HG03060 (cell line): ENCODE measurements around the gene ICE2.

Experiments
- ATAC-seq: cut with Tn5 transposase; IDR thresholded peaks from one replicate; pipeline ENCODE4 v1.9.1; 2021; ENCODE audit warnings: low read depth, moderate number of reproducible peaks; ENCODE audit not compliant: unreplicated experiment

Gene ICE2

GRCh38 chr15:60458721-60459120 lies 20.2 kb downstream of the ICE2 start:
- ATAC-seq = no peak

- ATAC-seq = no peak
Observed at GRCh38 chr15:60457985-60458384, 21.0 kb downstream of the ICE2 start.

- ATAC-seq = no peak
Observed at GRCh38 chr15:60454824-60455223, 24.1 kb downstream of the ICE2 start.

GRCh38 chr15:60448668-60449360 lies 30.1 kb downstream of the ICE2 start:
- ATAC-seq = no peak

GRCh38 chr15:60444289-60444912 lies 34.5 kb downstream of the ICE2 start:
- no peak for ATAC-seq

GRCh38 chr15:60442763-60443162 lies 36.2 kb downstream of the ICE2 start:
- ATAC-seq = no peak

- ATAC-seq = no peak
Observed at GRCh38 chr15:60442031-60442650, 36.8 kb downstream of the ICE2 start.

GRCh38 chr15:60441331-60441730 lies 37.6 kb downstream of the ICE2 start:
- no peak for ATAC-seq

- ATAC-seq = no peak
Observed at GRCh38 chr15:60438646-60439045, 40.3 kb downstream of the ICE2 start.

GRCh38 chr15:60428935-60429334 lies 50.0 kb downstream of the ICE2 start:
- no peak for ATAC-seq

- ATAC-seq = no peak
Observed at GRCh38 chr15:60426870-60427508, 52.0 kb downstream of the ICE2 start.

GRCh38 chr15:60425461-60425860 lies 53.5 kb downstream of the ICE2 start:
- ATAC-seq = no peak

- no peak for ATAC-seq
Observed at GRCh38 chr15:60424006-60424405, 54.9 kb downstream of the ICE2 start.

- ATAC-seq = no peak
Observed at GRCh38 chr15:60423537-60423936, 55.4 kb downstream of the ICE2 start.

GRCh38 chr15:60421544-60421943 lies 57.4 kb downstream of the ICE2 start:
- no peak for ATAC-seq

- ATAC-seq = no peak
Observed at GRCh38 chr15:60420203-60420716, 58.7 kb downstream of the ICE2 start.

GRCh38 chr15:60419753-60420152 lies 59.2 kb downstream of the ICE2 start:
- ATAC-seq = no peak

- no peak for ATAC-seq
Observed at GRCh38 chr15:60418096-60418495, 60.8 kb downstream of the ICE2 start.

- ATAC-seq = no peak
Observed at GRCh38 chr15:60417112-60417511, 61.8 kb downstream of the ICE2 start.

- no peak for ATAC-seq
Observed at GRCh38 chr15:60416484-60416883, 62.5 kb downstream of the ICE2 start.

- ATAC-seq = no peak
Observed at GRCh38 chr15:60414016-60414682, 64.8 kb downstream of the ICE2 start.
